RWPE1 (cell line): ENCODE results near the gene SLC41A1.
"Not testable (repeated sequence)": the region's sequence is repeated elsewhere in the genome, so short reads cannot be mapped to it uniquely, and the experiment has no call there.

ENCODE experiments used
- CTCF ChIA-PET: fragments of 350-600 bp; sonication (Branson Sonifier 250); formaldehyde crosslinking; extraction: SDS; loops from one replicate; lab custom pipeline; 2021; lab: Yijun Ruan, JAX
- POLR2A ChIA-PET: fragments of 400-600 bp; formaldehyde crosslinking; extraction: SDS; loops from one replicate; lab custom pipeline; 2020; ENCODE audit warnings: antibody characterized with exemption; ENCODE audit not compliant: low non-redundant PET; lab: Yijun Ruan, JAX
- DNase-seq: peaks from one replicate; pipeline ENCODE4 v3.0.0; 2012; ENCODE audit warnings: low spot score
- H3K27ac ChIP-seq: fragments of 450-650 bp; 2 replicates; pipeline ENCODE4 v1.5.1; 2017
- TF ChIP-seq, protein P1 (sequence below): fragments of 450-650 bp; conservative IDR thresholded peaks from 2 replicates; pipeline ENCODE4 v1.5.1; 2017; ENCODE audit warnings: low read depth, mild to moderate bottlenecking

SLC41A1 gene

DNA sequence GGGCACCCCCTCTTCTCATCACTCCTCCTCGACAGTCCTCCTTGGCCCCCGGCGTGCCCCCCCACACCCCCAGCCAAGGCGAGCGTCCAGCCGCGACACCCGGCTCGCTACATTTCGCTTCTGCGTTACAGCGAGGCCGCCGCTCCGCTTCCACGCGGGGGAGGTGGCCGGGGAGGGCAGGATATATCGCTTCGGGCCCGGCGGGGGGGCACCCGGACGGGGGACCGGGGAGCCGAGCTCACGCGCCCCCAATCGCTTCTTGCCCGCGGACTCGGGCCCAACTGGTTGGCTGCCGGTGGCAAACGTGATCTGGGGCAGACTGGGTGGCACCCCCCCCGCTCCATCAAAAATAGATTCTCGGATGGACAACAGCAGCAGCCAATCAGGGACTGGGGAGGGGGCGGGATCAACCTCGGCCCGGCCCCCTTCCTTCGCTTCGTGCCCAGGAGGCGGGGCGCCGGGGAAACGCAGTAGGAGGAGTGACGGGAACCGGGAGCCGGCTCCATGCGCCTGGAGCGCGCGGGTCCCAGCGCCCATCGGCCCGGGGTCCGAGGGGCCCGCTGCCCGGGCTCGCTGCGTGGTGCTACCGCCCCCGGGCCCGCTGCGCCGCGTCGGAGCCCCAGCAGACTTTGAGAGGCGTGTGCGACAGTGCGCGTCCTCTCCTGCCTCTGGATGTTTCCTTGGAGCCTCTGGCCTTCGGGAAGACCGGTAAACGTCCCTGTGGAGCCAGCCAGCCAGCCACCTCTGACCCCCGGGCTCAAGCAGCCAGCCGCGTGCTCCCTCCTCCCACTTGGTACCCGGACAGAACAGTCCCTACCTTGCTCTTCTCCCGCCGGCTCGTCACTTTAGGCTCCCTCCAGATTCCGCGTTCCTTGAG is at the start of gene SLC41A1:
Gene SLC41A1 (minus strand): TSS at position 321 of the 877 bp plus-strand sequence. CDS start 2,757 bp downstream, outside the sequence.
- peak within 1 kb of the TSS; percentile 76 for H3K27ac ChIP-seq
- ChIA-PET CTCF (interaction anchor here (0.7 to 3.2 kb wide), 3 partner anchors 21 to 164 kb away, joined by 3 to 16 read pairs (median 5); no protein-coding TSS in a partner anchor), POLR2A (interaction anchor here (0.5 to 0.6 kb wide), 3 partner anchors 13 to 160 kb away, joined by 3 to 4 read pairs (median 3); no protein-coding TSS in a partner anchor)
- TF ChIP-seq, protein P1, sequence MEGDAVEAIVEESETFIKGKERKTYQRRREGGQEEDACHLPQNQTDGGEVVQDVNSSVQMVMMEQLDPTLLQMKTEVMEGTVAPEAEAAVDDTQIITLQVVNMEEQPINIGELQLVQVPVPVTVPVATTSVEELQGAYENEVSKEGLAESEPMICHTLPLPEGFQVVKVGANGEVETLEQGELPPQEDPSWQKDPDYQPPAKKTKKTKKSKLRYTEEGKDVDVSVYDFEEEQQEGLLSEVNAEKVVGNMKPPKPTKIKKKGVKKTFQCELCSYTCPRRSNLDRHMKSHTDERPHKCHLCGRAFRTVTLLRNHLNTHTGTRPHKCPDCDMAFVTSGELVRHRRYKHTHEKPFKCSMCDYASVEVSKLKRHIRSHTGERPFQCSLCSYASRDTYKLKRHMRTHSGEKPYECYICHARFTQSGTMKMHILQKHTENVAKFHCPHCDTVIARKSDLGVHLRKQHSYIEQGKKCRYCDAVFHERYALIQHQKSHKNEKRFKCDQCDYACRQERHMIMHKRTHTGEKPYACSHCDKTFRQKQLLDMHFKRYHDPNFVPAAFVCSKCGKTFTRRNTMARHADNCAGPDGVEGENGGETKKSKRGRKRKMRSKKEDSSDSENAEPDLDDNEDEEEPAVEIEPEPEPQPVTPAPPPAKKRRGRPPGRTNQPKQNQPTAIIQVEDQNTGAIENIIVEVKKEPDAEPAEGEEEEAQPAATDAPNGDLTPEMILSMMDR, result no peak
- DNase-seq, result peak; percentile 100

- TF ChIP-seq, protein P1, result no peak
- H3K27ac ChIP-seq, result no peak overlapping the region
- POLR2A ChIA-PET, result no interaction called here
- DNase-seq, result no peak
- CTCF ChIA-PET, result no interaction called here
Measured at GRCh38 chr1:205861540-205861939, 48.5 kb upstream of the SLC41A1 start.

GRCh38 chr1:205858141-205858961 is 45.4 kb upstream of the SLC41A1 start:
- no peak for DNase-seq
- CTCF ChIA-PET, result interaction anchor here (0.6 to 1.1 kb wide), 4 partner anchors 39 to 1766 kb away, joined by 3 to 4 read pairs (median 4); no protein-coding TSS in a partner anchor
- no peak overlapping the region for H3K27ac ChIP-seq
- TF ChIP-seq, protein P1, result no peak
- POLR2A ChIA-PET, result no interaction called here

GRCh38 chr1:205857501-205857900 is 44.5 kb upstream of the SLC41A1 start:
- H3K27ac ChIP-seq, CTCF ChIA-PET, DNase-seq, POLR2A ChIA-PET: not testable (repeated sequence)

GRCh38 chr1:205856433-205856832 is 43.4 kb upstream of the SLC41A1 start:
- TF ChIP-seq, protein P1, result no peak
- CTCF ChIA-PET, result interaction anchor here (0.6 kb wide), 1 partner anchor 149 kb away, joined by 3 read pairs; no protein-coding TSS in a partner anchor
- H3K27ac ChIP-seq, result no peak overlapping the region
- POLR2A ChIA-PET, result no interaction called here
- no peak for DNase-seq

- POLR2A ChIA-PET, result no interaction called here
Measured at GRCh38 chr1:205852969-205853368, 40.0 kb upstream of the SLC41A1 start.

More at GRCh38 chr1:205852969-205853368, 40.0 kb upstream of the SLC41A1 start:
- CTCF ChIA-PET, result interaction anchor here (0.6 to 0.7 kb wide), 3 partner anchors 61 to 229 kb away, joined by 3 to 5 read pairs (median 4); no protein-coding TSS in a partner anchor
- no peak overlapping the region for H3K27ac ChIP-seq
- DNase-seq, result no peak
- TF ChIP-seq, protein P1, result no peak
